SK-N-SH (cell line): ENCODE results near the gene DDX51. TPM values are rescaled to one million over a fixed set of nuclear protein-coding genes. Genes with fewer than 3 reads are reported as not detected.
A peak's percentile ranks its signal among the peaks of the same experiment; 100 is the strongest.

ENCODE experiments used
- CTCF ChIA-PET: fragments of 300-600, 350-600 bp; formaldehyde crosslinking; extraction: SDS; loops from one replicate; lab custom pipeline; 2021; lab: Yijun Ruan, JAX
- POLR2A ChIA-PET: fragments of 350-600 bp; sonication (Branson Sonifier 250); formaldehyde crosslinking; extraction: SDS; loops from one replicate; lab custom pipeline; 2020; ENCODE audit warnings: antibody characterized with exemption, inconsistent platforms; lab: Yijun Ruan, JAX
- DNase-seq: peaks from one replicate; pipeline ENCODE4 v3.0.0; 2012
- H2AFZ ChIP-seq: fragments of 200-600 bp; sonication (generic); 2 replicates; pipeline ENCODE4 v1.8.1; 2016; ENCODE audit warnings: antibody characterized with exemption, mild to moderate bottlenecking, low read depth
- H3F3A ChIP-seq: fragments of 200-600 bp; sonication (generic); replicated peaks from 2 replicates; pipeline ENCODE3; 2016; ENCODE audit warnings: antibody characterized with exemption, mild to moderate bottlenecking; ENCODE audit not compliant: insufficient read depth
- H3K27ac ChIP-seq, 2 experiments: fragments of 200-500 bp in 1 of 2; fragments of 200-600 bp in 1 of 2; sonication (Bioruptor generic) in 1 of 2; sonication (generic), shearing (Covaris generic) in 1 of 2; 2 replicates each; pipeline versions ENCODE4 v1.5.1 to v1.6.1; 2014 to 2016; ENCODE audit warnings: low read depth in 2 of 2, inconsistent platforms in 1 of 2, low read length in 1 of 2, mild to moderate bottlenecking in 1 of 2, mixed read lengths in 1 of 2
- H3K27me3 ChIP-seq: fragments of 200-600 bp; sonication (generic), shearing (Covaris generic); 2 replicates; pipeline ENCODE4 v1.6.1; 2016; ENCODE audit warnings: mixed run types; ENCODE audit not compliant: insufficient read depth
- H3K36me3 ChIP-seq, 2 experiments: fragments of 200-500 bp in 1 of 2; fragments of 200-600 bp in 1 of 2; sonication (Bioruptor generic) in 1 of 2; sonication (generic) in 1 of 2; replicated peaks in 1 of 2; 2 replicates each; pipeline versions ENCODE3 to v1.5.1; 2014 to 2016; ENCODE audit warnings: low read length in 1 of 2, mild to moderate bottlenecking in 1 of 2; ENCODE audit not compliant: insufficient read depth in 2 of 2, control insufficient read depth in 1 of 2
- H3K4me1 ChIP-seq, 2 experiments: fragments of 200-500 bp in 1 of 2; fragments of 200-600 bp in 1 of 2; sonication (Bioruptor generic) in 1 of 2; sonication (generic), shearing (Covaris generic) in 1 of 2; 2 replicates each; pipeline versions ENCODE4 v1.5.1 to v1.6.1; 2014 to 2016; ENCODE audit warnings: low read depth in 1 of 2, low read length in 1 of 2, mixed run types in 1 of 2; ENCODE audit not compliant: insufficient read depth in 2 of 2, control insufficient read depth in 1 of 2
- H3K4me2 ChIP-seq: fragments of 200-600 bp; sonication (generic), shearing (Covaris generic); 2 replicates; pipeline ENCODE4 v1.6.1; 2017; ENCODE audit warnings: mixed run types
- H3K4me3 ChIP-seq, 2 experiments: fragments of 200-500 bp in 1 of 2; fragments of 200-600 bp in 1 of 2; sonication (Bioruptor generic) in 1 of 2; sonication (generic), shearing (Covaris generic) in 1 of 2; 2 replicates each; pipeline versions ENCODE4 v1.5.1 to v1.8.1; 2014 to 2016; ENCODE audit warnings: low read depth in 2 of 2, inconsistent platforms in 1 of 2, low read length in 1 of 2, mild to moderate bottlenecking in 1 of 2, mixed read lengths in 1 of 2, moderate library complexity in 1 of 2
- H3K79me2 ChIP-seq: fragments of 200-600 bp; sonication (generic); 2 replicates; pipeline ENCODE4 v1.8.1; 2017; ENCODE audit warnings: mild to moderate bottlenecking; ENCODE audit not compliant: insufficient read depth
- H3K9ac ChIP-seq: fragments of 200-600 bp; sonication (generic); 2 replicates; pipeline ENCODE4 v1.6.1; 2017; ENCODE audit warnings: mixed run types
- H3K9me2 ChIP-seq: fragments of 200-600 bp; sonication (generic); 2 replicates; pipeline ENCODE4 v1.6.1; 2017; ENCODE audit warnings: mixed run types
- H3K9me3 ChIP-seq: fragments of 200-600 bp; sonication (generic); 2 replicates; pipeline ENCODE4 v1.6.1; 2017; ENCODE audit warnings: mixed run types, mild to moderate bottlenecking, moderate library complexity
- H4K20me1 ChIP-seq: fragments of 200-600 bp; sonication (generic); 2 replicates; pipeline ENCODE4 v1.6.1; 2017; ENCODE audit warnings: mild to moderate bottlenecking, mixed run types; ENCODE audit not compliant: insufficient read depth
- EP300 ChIP-seq, 2 experiments: IDR thresholded peaks; 2 replicates each; pipeline versions ENCODE4 v1.4.0 to v1.6.1; 2012; ENCODE audit warnings: borderline replicate concordance in 1 of 2, low read depth in 1 of 2, low read length in 1 of 2
- FOXJ3 ChIP-seq: sonication (generic); formaldehyde crosslinking; IDR thresholded peaks from 2 replicates; pipeline ENCODE4 v1.5.1; 2020; ENCODE audit warnings: mild to moderate bottlenecking, missing genetic modification reagents
- GABPA ChIP-seq: IDR thresholded peaks from 2 replicates; pipeline ENCODE4 v1.4.0; 2012; ENCODE audit warnings: low read depth, mild to moderate bottlenecking
- GATA2 ChIP-seq: sonication (generic); formaldehyde crosslinking; IDR thresholded peaks from 2 replicates; pipeline ENCODE4 v1.5.0; 2020; ENCODE audit warnings: mild to moderate bottlenecking, missing genetic modification reagents
- IRF3 ChIP-seq: fragments of 150-350 bp; IDR thresholded peaks from 2 replicates; pipeline ENCODE4 v1.6.1; 2016; ENCODE audit warnings: mild to moderate bottlenecking, low read depth, low read length
- JUND ChIP-seq: IDR thresholded peaks from 2 replicates; pipeline ENCODE4 v1.4.0; 2012
- RCOR1 ChIP-seq: fragments of 150-350 bp; IDR thresholded peaks from 2 replicates; pipeline ENCODE4 v1.6.1; 2017; ENCODE audit warnings: antibody characterized with exemption, low read length
- RFX5 ChIP-seq: IDR thresholded peaks from 2 replicates; pipeline ENCODE4 v1.6.1; 2012; ENCODE audit warnings: mild to moderate bottlenecking, improper control_type of control experiment, low read length
- YY1 ChIP-seq: IDR thresholded peaks from 2 replicates; pipeline ENCODE4 v1.4.0; 2012; ENCODE audit warnings: low read depth, mild to moderate bottlenecking
- WGBS: methylation state at CpG from one replicate; pipeline ENCODE4 v1.1.6; 2017; ENCODE audit warnings: low lambda C conversion rate; 5-methylcytosine and 5-hydroxymethylcytosine counted together
- polyA plus RNA-seq, 3 experiments: library from polyadenylated mRNA; depleted of rRNA; stranded (reverse); fragments of >200 nt; gene quantifications; 2 replicates each; pipeline ENCODE4 v1.2.3, GENCODE V29; 2012

Gene DDX51
- polyA plus RNA-seq, 1 of the 3 experiments (the other 2 are of a cell fraction) = 17.3 TPM

GRCh38 chr12:132186857-132187620 lies 42.9 kb upstream of the DDX51 start:
- no peak overlapping the region for H2AFZ ChIP-seq
- peaks cover 0 to 3% of the 10 kb centered on the region in 2 experiments; a peak in 1 of 4 replicates for H3K4me1 ChIP-seq
- CTCF ChIA-PET = interaction anchor here (0.9 to 1.0 kb wide), 2 partner anchors 11 to 428 kb away, joined by 3 to 4 read pairs; no protein-coding TSS in a partner anchor
- peaks cover 95% of the 10 kb centered on the region for H3K27me3 ChIP-seq
- no peaks in the 10 kb centered on the region for H4K20me1 ChIP-seq
- 25% methylated on average over 35 of the region's 39 CpGs for WGBS
- no peak overlapping the region for H3K4me3 ChIP-seq
- no peak overlapping the region for H3K9ac ChIP-seq
- H3K27ac ChIP-seq = no peak overlapping the region
- no peak for TF ChIP-seq GATA2 (CRISPR knock-in tag)
- H3K9me2 ChIP-seq = no peaks in the 10 kb centered on the region
- DNase-seq = no peak
- H3F3A ChIP-seq = no peaks in the 10 kb centered on the region
- H3K4me2 ChIP-seq = 0 out of 2 replicates have a peak overlapping the region, but pooled peaks have one; percentile 26
- H3K36me3 ChIP-seq = no peaks in the 10 kb centered on the region
- H3K9me3 ChIP-seq = no peaks in the 10 kb centered on the region
- no peaks in the 10 kb centered on the region for H3K79me2 ChIP-seq
- POLR2A ChIA-PET = no interaction called here

GRCh38 chr12:132186208-132186856 lies 42.2 kb upstream of the DDX51 start:
- TF ChIP-seq YY1 = no peak
- TF ChIP-seq, all 33 proteins: peak for 0
- Histone ChIP-seq H3K4me1 (no peaks in the 10 kb centered on the region; a peak in 1 of 4 replicates), H4K20me1 (no peaks in the 10 kb centered on the region), H3K27ac (no peak overlapping the region), H3K36me3 (no peaks in the 10 kb centered on the region), H3F3A (no peaks in the 10 kb centered on the region), H3K9ac (no peak overlapping the region), H3K79me2 (no peaks in the 10 kb centered on the region), H3K9me2 (no peaks in the 10 kb centered on the region), H3K27me3 (peaks cover 93% of the 10 kb centered on the region), H3K9me3 (no peaks in the 10 kb centered on the region), H3K4me2 (peak overlapping the region; percentile 26; the same call in 1 of the 2 replicates), H2AFZ (no peak overlapping the region), H3K4me3 (no peak overlapping the region)
- no peak for DNase-seq
- WGBS = 18% methylated on average over 24 of the region's 24 CpGs
- POLR2A ChIA-PET = no interaction called here
- CTCF ChIA-PET = interaction anchor here (0.9 to 1.6 kb wide), 4 partner anchors 10 to 429 kb away, joined by 3 to 4 read pairs (median 3); no protein-coding TSS in a partner anchor

- no peak for DNase-seq
- Histone ChIP-seq H3K4me3 (no peak overlapping the region), H4K20me1 (no peaks in the 10 kb centered on the region), H3K9ac (no peak overlapping the region), H3K27me3 (peaks cover 93% of the 10 kb centered on the region), H3F3A (no peaks in the 10 kb centered on the region), H3K4me2 (0 out of 2 replicates have a peak overlapping the region, but pooled peaks have one; percentile 26), H3K36me3 (no peaks in the 10 kb centered on the region), H3K79me2 (no peaks in the 10 kb centered on the region), H2AFZ (no peak overlapping the region), H3K9me2 (no peaks in the 10 kb centered on the region), H3K27ac (no peak overlapping the region), H3K9me3 (no peaks in the 10 kb centered on the region), H3K4me1 (no peaks in the 10 kb centered on the region; a peak in 1 of 4 replicates)
- no peak for TF ChIP-seq RCOR1
- no peak for TF ChIP-seq FOXJ3
- TF ChIP-seq JUND = no peak
- no peak for TF ChIP-seq GABPA
- no peak for TF ChIP-seq IRF3
- no peak for TF ChIP-seq EP300 (IDR thresholded peaks at IDR 0.05; ENCODE audit: borderline replicate concordance in 1 of 2, low read depth in 1 of 2, low read length in 1 of 2)
- no peak for TF ChIP-seq RFX5
- POLR2A ChIA-PET = no interaction called here
- CTCF ChIA-PET = interaction anchor here (1.0 to 1.8 kb wide), 4 partner anchors 10 to 228 kb away, joined by 3 to 7 read pairs (median 4); no protein-coding TSS in a partner anchor
- 28% methylated on average over 15 of the region's 16 CpGs for WGBS
These were observed 41.6 kb upstream of the DDX51 start for GRCh38 chr12:132185705-132186104.
